ENCODE results near the gene TINCR. TPM values are rescaled to one million over a fixed set of nuclear protein-coding genes. Genes with fewer than 3 reads are reported as not detected.
"Not testable (repeated sequence)": the region's sequence is repeated elsewhere in the genome, so short reads cannot be mapped to it uniquely, and the experiment has no call there.

TINCR gene
- polyA plus RNA-seq, 2 of the 4 experiments (the other 2 are of a cell fraction), result 1.2 to 1.8 TPM

GRCh38 chr19:5537870-5538269 lies 29.9 kb downstream of the TINCR start:
- Histone ChIP-seq H3K27ac (no peak overlapping the region), H3K4me2 (no peak overlapping the region), H3K4me1 (peaks cover 6% of the 10 kb centered on the region; the same call in 1 of the 3 replicates), H3K9me3 (peaks cover 17% of the 10 kb centered on the region), H3K4me3 (no peak overlapping the region)
- WGBS (ENCODE audit: missing lambda C conversion rate), result 89% methylated on average over 12 of the region's 12 CpGs
- POLR2A ChIA-PET, result no interaction called here
- ATAC-seq (no peak), DNase-seq (ENCODE audit: low read depth in 1 of 2, low spot score in 1 of 2) (no peak), FAIRE-seq (no peak)
- CTCF ChIA-PET, result interaction anchor here (1.3 kb wide), 1 partner anchor 167 kb away, joined by 3 read pairs; no protein-coding TSS in a partner anchor
- TF ChIP-seq KDM1A (IDR thresholded peaks at IDR 0.05; ENCODE audit: low read depth), result no peak
- TF ChIP-seq MYC (IDR thresholded peaks at IDR 0.05; ENCODE audit: borderline replicate concordance, low read length), result no peak
- TF ChIP-seq BCL3 (IDR thresholded peaks at IDR 0.05), result no peak
- TF ChIP-seq CHD2 (IDR thresholded peaks at IDR 0.05; ENCODE audit: low read length, partially characterized antibody), result no peak
- no peak for TF ChIP-seq EHF (CRISPR knock-in tag; IDR thresholded peaks at IDR 0.05)
- TF ChIP-seq BHLHE40 (IDR thresholded peaks at IDR 0.05; ENCODE audit: low read depth, low read length), result no peak
- no peak for TF ChIP-seq JUN (IDR thresholded peaks at IDR 0.05)
- TF ChIP-seq ESRRA (IDR thresholded peaks at IDR 0.05; ENCODE audit: borderline replicate concordance, low read length), result no peak

DNA sequence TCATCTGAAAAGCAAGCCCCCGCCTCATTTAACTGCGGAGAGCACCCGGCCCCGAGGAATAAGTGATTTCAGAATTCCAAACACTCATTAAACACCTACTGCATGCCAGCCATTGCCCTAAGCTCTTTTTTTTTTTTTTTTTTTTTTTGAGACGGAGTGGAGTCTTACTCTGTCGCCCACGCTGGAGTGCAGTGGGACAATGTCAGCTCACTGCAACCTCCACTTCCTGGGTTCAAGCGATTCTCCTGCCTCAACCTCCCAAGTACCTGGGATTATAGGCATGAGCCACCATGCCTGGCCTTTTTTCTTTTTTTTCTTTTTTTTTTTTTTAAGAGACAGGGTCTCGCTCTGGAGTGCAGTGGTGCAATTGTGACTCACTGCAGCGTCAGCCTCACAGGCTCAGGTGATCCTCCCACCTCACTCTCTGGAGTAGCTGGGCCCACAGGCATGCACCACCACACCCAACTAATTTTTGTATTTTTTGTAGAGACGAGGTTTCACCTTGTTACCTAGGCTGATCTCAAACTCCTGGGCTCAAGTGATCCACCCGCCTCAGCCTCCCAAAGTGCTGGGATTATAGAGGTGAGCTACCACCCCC lies 30.7 kb downstream of the TINCR start:
- not testable (repeated sequence) for H3K4me1 ChIP-seq; FAIRE-seq; DNase-seq (ENCODE audit: low read depth in 1 of 2, low spot score in 1 of 2); H3K4me3 ChIP-seq; H3K27ac ChIP-seq
- WGBS (ENCODE audit: missing lambda C conversion rate), result 67% methylated on average over 12 of the region's 12 CpGs
- peak overlapping the region; percentile 76 for H3K4me2 ChIP-seq
- ChIA-PET POLR2A (interaction anchor here (0.6 kb wide), 1 partner anchor 14 kb away, joined by 4 read pairs; no protein-coding TSS in a partner anchor), CTCF (interaction anchor here (0.6 to 1.3 kb wide), 2 partner anchors 166 to 544 kb away, joined by 3 read pairs; no protein-coding TSS in a partner anchor)
- ATAC-seq, result 0 out of 6 replicates have a peak, but pooled peaks of 1 of the 2 experiments have one; percentile 20
- peaks cover 17% of the 10 kb centered on the region for H3K9me3 ChIP-seq

DNA sequence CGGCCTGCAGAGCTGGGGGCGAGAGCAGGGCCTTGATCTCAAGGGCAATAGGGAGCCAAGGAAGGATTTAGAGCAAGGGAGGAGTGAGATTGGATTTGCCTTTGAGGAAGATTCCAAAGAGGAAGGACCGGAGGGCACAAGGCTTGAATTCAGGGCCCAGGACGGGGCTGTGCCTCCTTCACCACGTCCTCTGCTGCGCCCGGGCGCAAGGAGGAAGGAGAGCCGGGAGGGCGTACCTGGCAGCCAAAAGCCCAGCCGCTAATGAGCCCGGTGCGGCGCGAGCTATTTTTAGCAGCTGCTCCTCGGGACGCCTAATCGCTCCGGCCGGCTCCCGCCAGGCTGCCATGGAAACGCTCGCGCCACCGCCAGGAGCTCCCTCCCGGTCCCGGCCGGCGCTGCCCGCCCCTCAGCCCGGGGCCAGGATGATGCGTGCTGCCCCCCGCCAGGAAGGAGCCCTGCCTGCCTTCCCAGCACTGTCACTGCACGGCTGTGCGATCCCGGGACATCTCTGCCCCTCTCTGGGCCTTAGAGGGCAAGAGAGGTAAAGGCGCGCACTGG lies 31.3 kb downstream of the TINCR start:
- CTCF ChIA-PET, result interaction anchor here (0.5 to 0.6 kb wide), 2 partner anchors 47 to 543 kb away, joined by 3 to 4 read pairs; no protein-coding TSS in a partner anchor
- DNase-seq (ENCODE audit: low read depth in 1 of 2, low spot score in 1 of 2), result peak; percentile 23 to 25
- WGBS (ENCODE audit: missing lambda C conversion rate), result 20% methylated on average over 13 of the region's 38 CpGs
- peak; percentile 73 to 78; a peak in 5 of 6 replicates for ATAC-seq
- peaks cover 17% of the 10 kb centered on the region for H3K9me3 ChIP-seq
- POLR2A ChIA-PET, result interaction anchor here (0.6 kb wide), 1 partner anchor 13 kb away, joined by 4 read pairs; no protein-coding TSS in a partner anchor
- no peak for TF ChIP-seq EHF (CRISPR knock-in tag; IDR thresholded peaks at IDR 0.05)
- TF ChIP-seq, protein P1, sequence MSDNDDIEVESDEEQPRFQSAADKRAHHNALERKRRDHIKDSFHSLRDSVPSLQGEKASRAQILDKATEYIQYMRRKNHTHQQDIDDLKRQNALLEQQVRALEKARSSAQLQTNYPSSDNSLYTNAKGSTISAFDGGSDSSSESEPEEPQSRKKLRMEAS (IDR thresholded peaks at IDR 0.05), result no peak
- TF ChIP-seq ZNF302 (CRISPR knock-in tag; IDR thresholded peaks at IDR 0.05), result no peak
- TF ChIP-seq TFCP2L1 (CRISPR knock-in tag; IDR thresholded peaks at IDR 0.05), result no peak
- TF ChIP-seq TP53 (CRISPR knock-in tag; IDR thresholded peaks at IDR 0.05), result no peak
- TF ChIP-seq ZFP36 (IDR thresholded peaks at IDR 0.05; ENCODE audit: borderline replicate concordance, partially characterized antibody), result peak; percentile 64
- no peak for TF ChIP-seq EHMT2 (IDR thresholded peaks at IDR 0.05; ENCODE audit: low read depth)
- no peak for TF ChIP-seq SMC3 (IDR thresholded peaks at IDR 0.05)
- peak overlapping the region; percentile 76 for H3K4me2 ChIP-seq
- H3K4me3 ChIP-seq, result no peak overlapping the region
- H3K27ac ChIP-seq, result peak overlapping the region in 1 of 2 experiments; percentile 12; a peak in 2 of 6 replicates
- peaks cover 6% of the 10 kb centered on the region; the same call in 1 of the 3 replicates for H3K4me1 ChIP-seq
- no peak for FAIRE-seq

- H3K9me3 ChIP-seq, result peaks cover 17% of the 10 kb centered on the region
- ChIA-PET CTCF (interaction anchor here (0.9 to 1.5 kb wide), 2 partner anchors 13 to 24 kb away, joined by 3 to 9 read pairs; no protein-coding TSS in a partner anchor), POLR2A (no interaction called here)
- H3K27ac ChIP-seq, result no peak overlapping the region
- H3K4me3 ChIP-seq, result no peak overlapping the region
- DNase-seq (ENCODE audit: low read depth in 1 of 2, low spot score in 1 of 2) (peak in 1 of 2 experiments; percentile 59), FAIRE-seq (no peak), ATAC-seq (no peak; a peak in 1 of 6 replicates)
- H3K4me2 ChIP-seq, result no peak overlapping the region
- TF ChIP-seq, protein P2, sequence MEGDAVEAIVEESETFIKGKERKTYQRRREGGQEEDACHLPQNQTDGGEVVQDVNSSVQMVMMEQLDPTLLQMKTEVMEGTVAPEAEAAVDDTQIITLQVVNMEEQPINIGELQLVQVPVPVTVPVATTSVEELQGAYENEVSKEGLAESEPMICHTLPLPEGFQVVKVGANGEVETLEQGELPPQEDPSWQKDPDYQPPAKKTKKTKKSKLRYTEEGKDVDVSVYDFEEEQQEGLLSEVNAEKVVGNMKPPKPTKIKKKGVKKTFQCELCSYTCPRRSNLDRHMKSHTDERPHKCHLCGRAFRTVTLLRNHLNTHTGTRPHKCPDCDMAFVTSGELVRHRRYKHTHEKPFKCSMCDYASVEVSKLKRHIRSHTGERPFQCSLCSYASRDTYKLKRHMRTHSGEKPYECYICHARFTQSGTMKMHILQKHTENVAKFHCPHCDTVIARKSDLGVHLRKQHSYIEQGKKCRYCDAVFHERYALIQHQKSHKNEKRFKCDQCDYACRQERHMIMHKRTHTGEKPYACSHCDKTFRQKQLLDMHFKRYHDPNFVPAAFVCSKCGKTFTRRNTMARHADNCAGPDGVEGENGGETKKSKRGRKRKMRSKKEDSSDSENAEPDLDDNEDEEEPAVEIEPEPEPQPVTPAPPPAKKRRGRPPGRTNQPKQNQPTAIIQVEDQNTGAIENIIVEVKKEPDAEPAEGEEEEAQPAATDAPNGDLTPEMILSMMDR (IDR thresholded peaks at IDR 0.05), result peak; percentile 13; the same call in 1 of the 3 replicates
- TF ChIP-seq, protein P3, sequence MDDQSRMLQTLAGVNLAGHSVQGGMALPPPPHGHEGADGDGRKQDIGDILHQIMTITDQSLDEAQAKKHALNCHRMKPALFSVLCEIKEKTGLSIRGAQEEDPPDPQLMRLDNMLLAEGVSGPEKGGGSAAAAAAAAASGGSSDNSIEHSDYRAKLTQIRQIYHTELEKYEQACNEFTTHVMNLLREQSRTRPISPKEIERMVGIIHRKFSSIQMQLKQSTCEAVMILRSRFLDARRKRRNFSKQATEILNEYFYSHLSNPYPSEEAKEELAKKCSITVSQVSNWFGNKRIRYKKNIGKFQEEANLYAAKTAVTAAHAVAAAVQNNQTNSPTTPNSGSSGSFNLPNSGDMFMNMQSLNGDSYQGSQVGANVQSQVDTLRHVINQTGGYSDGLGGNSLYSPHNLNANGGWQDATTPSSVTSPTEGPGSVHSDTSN (IDR thresholded peaks at IDR 0.05), result no peak
- WGBS (ENCODE audit: missing lambda C conversion rate), result 48% methylated on average over 9 of the region's 9 CpGs
- H3K4me1 ChIP-seq, result peaks cover 6% of the 10 kb centered on the region; the same call in 1 of the 3 replicates
Observed at GRCh38 chr19:5534787-5535586, 32.8 kb downstream of the TINCR start.
